GM23248 (cell line): ENCODE data around the gene TBL1X. TPM values are rescaled to one million over a fixed set of nuclear protein-coding genes. Genes with fewer than 3 reads are reported as not detected.

Source experiments
- DNase-seq: peaks from one replicate; pipeline ENCODE4 v3.0.0-alpha.2; 2015
- H2AFZ ChIP-seq: fragments of 200-600 bp; sonication (generic); 2 replicates; pipeline ENCODE4 v1.6.1; 2016; ENCODE audit warnings: antibody characterized with exemption
- H3F3A ChIP-seq: fragments of 200-600 bp; sonication (generic); 2 replicates; pipeline ENCODE4 v1.6.1; 2016; ENCODE audit warnings: mild to moderate bottlenecking, antibody characterized with exemption, mixed run types; ENCODE audit not compliant: insufficient read depth
- H3K27ac ChIP-seq: fragments of 200-600 bp; sonication (generic); 2 replicates; pipeline ENCODE4 v1.5.1; 2016; ENCODE audit warnings: mild to moderate bottlenecking
- H3K27me3 ChIP-seq: fragments of 200-600 bp; sonication (generic); replicated peaks from 2 replicates; pipeline ENCODE4 v1.6.1; 2016; ENCODE audit warnings: mild to moderate bottlenecking; ENCODE audit not compliant: insufficient read depth
- H3K36me3 ChIP-seq: fragments of 200-600 bp; sonication (generic); 2 replicates; pipeline ENCODE4 v1.6.1; 2016; ENCODE audit warnings: low read depth, mild to moderate bottlenecking
- H3K4me1 ChIP-seq: fragments of 200-600 bp; sonication (generic); 2 replicates; pipeline ENCODE4 v1.6.1; 2016; ENCODE audit warnings: mild to moderate bottlenecking; ENCODE audit not compliant: insufficient read depth
- H3K4me2 ChIP-seq: fragments of 200-600 bp; sonication (generic); one replicate; pipeline ENCODE4 v1.6.1; 2016; ENCODE audit warnings: mild to moderate bottlenecking; ENCODE audit not compliant: unreplicated experiment
- H3K4me3 ChIP-seq: fragments of 200-600 bp; sonication (generic); 2 replicates; pipeline ENCODE4 v1.5.1; 2016; ENCODE audit warnings: mild to moderate bottlenecking
- H3K79me2 ChIP-seq: fragments of 200-600 bp; sonication (generic); 2 replicates; pipeline ENCODE4 v1.6.1; 2016; ENCODE audit warnings: mild to moderate bottlenecking; ENCODE audit not compliant: insufficient read depth
- H3K9ac ChIP-seq: fragments of 200-600 bp; sonication (generic); 2 replicates; pipeline ENCODE4 v1.6.1; 2016; ENCODE audit warnings: mild to moderate bottlenecking
- H3K9me2 ChIP-seq: fragments of 200-600 bp; sonication (generic); 2 replicates; pipeline ENCODE4 v1.6.1; 2016; ENCODE audit warnings: mixed run types, mild to moderate bottlenecking, moderate library complexity; ENCODE audit not compliant: insufficient read depth
- H3K9me3 ChIP-seq: fragments of 200-600 bp; sonication (generic); one replicate; pipeline ENCODE4 v1.6.1; 2017; ENCODE audit warnings: low read depth
- H4K20me1 ChIP-seq: fragments of 200-600 bp; sonication (generic); 2 replicates; pipeline ENCODE4 v1.6.0; 2016; ENCODE audit not compliant: insufficient read depth
- EZH2 ChIP-seq: fragments of 200-600 bp; sonication (generic); IDR thresholded peaks from 2 replicates; pipeline ENCODE4 v1.6.1; 2018; ENCODE audit warnings: antibody characterized with exemption, mild to moderate bottlenecking; ENCODE audit not compliant: insufficient read depth, poor library complexity, severe bottlenecking
- EZH2phosphoT487 ChIP-seq: fragments of 200-600 bp; sonication (generic); IDR thresholded peaks from 2 replicates; pipeline ENCODE4 v1.6.1; 2018; ENCODE audit warnings: antibody characterized with exemption, moderate library complexity, mild to moderate bottlenecking, low read depth; ENCODE audit not compliant: insufficient read depth
- WGBS, 2 experiments: methylation state at CpG; one replicate each; pipeline ENCODE4 v1.1.6; 2015 to 2017; ENCODE audit warnings: low lambda C conversion rate in 2 of 2, low coverage in 1 of 2; ENCODE audit errors: missing lambda C conversion rate in 2 of 2; 5-methylcytosine and 5-hydroxymethylcytosine counted together
- in situ Hi-C: fragments of 300-500 bp; cut with MboI; formaldehyde crosslinking; loops from 2 replicates; pipeline ENCODE4 v1.15.0; 2020
- polyA plus RNA-seq: library from polyadenylated mRNA; unstranded; fragments of >200 nt; fragmentation: Nextera tagmentation; extraction: Ambion mirVana; gene quantifications from 2 replicates; pipeline ENCODE4 v1.2.1, GENCODE V29; 2016
- total RNA-seq: library from RNA; depleted of rRNA; stranded (reverse); fragments of >200 nt; shearing (Covaris generic); gene quantifications from 2 replicates; pipeline ENCODE4 v1.2.3, GENCODE V29; 2014

The TBL1X gene
- total and polyA plus RNA-seq, 2 experiments from 2014 or later: 8.2 to 26.8 TPM

- TF ChIP-seq EZH2phosphoT487 (no peak), EZH2 (no peak)
Measured at GRCh38 chrX:9440116-9440844, 24.6 kb upstream of the TBL1X start.

GRCh38 chrX:9442056-9442455 lies 22.8 kb upstream of the TBL1X start:
- Histone ChIP-seq H3K9me2 (no peaks in the 10 kb centered on the region), H3K4me1 (no peaks in the 10 kb centered on the region), H4K20me1 (no peaks in the 10 kb centered on the region), H3K9ac (no peak overlapping the region), H3K9me3 (no peaks in the 10 kb centered on the region), H3K4me3 (no peak overlapping the region), H3F3A (no peaks in the 10 kb centered on the region), H3K79me2 (no peaks in the 10 kb centered on the region), H3K4me2 (no peak overlapping the region), H2AFZ (no peak overlapping the region), H3K36me3 (no peaks in the 10 kb centered on the region), H3K27me3 (no peaks in the 10 kb centered on the region), H3K27ac (no peak overlapping the region)
- WGBS, 2 experiments: 47 to 51% methylated on average over 4 of the region's 4 CpGs
- in situ Hi-C loops: no loop called here
- TF ChIP-seq EZH2phosphoT487 (no peak), EZH2 (no peak)
- no peak for DNase-seq

More at GRCh38 chrX:9440116-9440844, 24.6 kb upstream of the TBL1X start:
- Histone ChIP-seq H3K36me3 (no peaks in the 10 kb centered on the region), H3K4me2 (no peak overlapping the region), H3F3A (no peaks in the 10 kb centered on the region), H3K4me1 (no peaks in the 10 kb centered on the region), H3K9me2 (no peaks in the 10 kb centered on the region), H3K79me2 (no peaks in the 10 kb centered on the region), H3K4me3 (no peak overlapping the region), H2AFZ (no peak overlapping the region), H4K20me1 (no peaks in the 10 kb centered on the region), H3K27me3 (no peaks in the 10 kb centered on the region), H3K27ac (no peak overlapping the region), H3K9me3 (no peaks in the 10 kb centered on the region), H3K9ac (no peak overlapping the region)
- in situ Hi-C loops: no loop called here
- no peak for DNase-seq
- WGBS, 2 experiments: 93 to 98% methylated on average over 3 of the region's 3 CpGs

- DNase-seq: no peak
- TF ChIP-seq EZH2phosphoT487 (no peak), EZH2 (no peak)
- WGBS, 2 experiments: 80 to 96% methylated on average over 4 to 20 of the region's 20 CpGs
- no peaks in the 10 kb centered on the region for H3K9me3 ChIP-seq
- H3K4me1 ChIP-seq: no peaks in the 10 kb centered on the region
- no peaks in the 10 kb centered on the region for H3K36me3 ChIP-seq
- H3K4me3 ChIP-seq: no peak overlapping the region
- no peaks in the 10 kb centered on the region for H4K20me1 ChIP-seq
- no peak overlapping the region for H3K27ac ChIP-seq
- no peaks in the 10 kb centered on the region for H3K27me3 ChIP-seq
- H2AFZ ChIP-seq: no peak overlapping the region
- H3K9me2 ChIP-seq: no peaks in the 10 kb centered on the region
- H3K9ac ChIP-seq: no peak overlapping the region
- H3K4me2 ChIP-seq: no peak overlapping the region
- no peaks in the 10 kb centered on the region for H3K79me2 ChIP-seq
- no peaks in the 10 kb centered on the region for H3F3A ChIP-seq
- in situ Hi-C loops: no loop called here
Measured at GRCh38 chrX:9443327-9443726, 21.5 kb upstream of the TBL1X start.

- no peak overlapping the region for H2AFZ ChIP-seq
- H4K20me1 ChIP-seq: no peaks in the 10 kb centered on the region
- in situ Hi-C loops: no loop called here
- no peaks in the 10 kb centered on the region for H3K27me3 ChIP-seq
- no peak for TF ChIP-seq EZH2phosphoT487
- 40% methylated on average over 1 of the region's 1 CpG for WGBS, 2 experiments
- H3K4me3 ChIP-seq: no peak overlapping the region
- no peaks in the 10 kb centered on the region for H3K4me1 ChIP-seq
- no peaks in the 10 kb centered on the region for H3K36me3 ChIP-seq
- no peaks in the 10 kb centered on the region for H3F3A ChIP-seq
- H3K9me3 ChIP-seq: no peaks in the 10 kb centered on the region
- no peaks in the 10 kb centered on the region for H3K9me2 ChIP-seq
- no peak overlapping the region for H3K9ac ChIP-seq
- DNase-seq: peak; percentile 1
- H3K27ac ChIP-seq: no peak overlapping the region
- no peak overlapping the region for H3K4me2 ChIP-seq
- no peaks in the 10 kb centered on the region for H3K79me2 ChIP-seq
Measured at GRCh38 chrX:9447906-9448305, 17.0 kb upstream of the TBL1X start.
